ENCODE data around the gene KDM2A.
A peak's percentile ranks its signal among the peaks of the same experiment; 100 is the strongest.

The KDM2A gene

DNA sequence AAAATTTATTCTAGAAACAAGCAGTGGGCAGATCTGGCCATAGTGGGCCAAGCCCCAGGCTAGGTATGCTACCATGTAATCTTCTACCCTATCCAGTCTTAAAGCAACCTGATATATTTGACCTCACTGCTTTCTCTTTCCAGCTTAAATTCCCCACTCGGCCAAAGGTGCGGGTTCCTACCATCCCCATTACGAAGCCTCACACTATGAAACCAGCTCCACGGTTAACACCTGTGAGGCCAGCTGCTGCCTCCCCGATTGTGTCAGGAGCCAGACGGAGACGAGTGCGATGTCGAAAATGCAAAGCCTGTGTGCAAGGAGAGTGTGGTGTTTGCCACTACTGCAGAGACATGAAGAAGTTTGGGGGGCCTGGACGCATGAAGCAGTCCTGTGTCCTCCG, 126.0 kb downstream of the KDM2A start:
- H3K27me3 Mint-ChIP-seq (ENCODE audit: low read depth, poor library complexity), result no peaks in the 10 kb centered on the region
- H3K4me1 Mint-ChIP-seq, result peaks cover 28% of the 10 kb centered on the region
- DNase-seq, result no peak
- TF ChIP-seq CTCF (IDR thresholded peaks at IDR 0.05), result no peak
- H3K36me3 Mint-ChIP-seq (ENCODE audit: low read depth), result peaks cover 75% of the 10 kb centered on the region
- H3K4me3 Mint-ChIP-seq, result no peak overlapping the region
- H3K27ac Mint-ChIP-seq, result peak overlapping the region; percentile 47
- no peaks in the 10 kb centered on the region for H3K9me3 Mint-ChIP-seq

DNA sequence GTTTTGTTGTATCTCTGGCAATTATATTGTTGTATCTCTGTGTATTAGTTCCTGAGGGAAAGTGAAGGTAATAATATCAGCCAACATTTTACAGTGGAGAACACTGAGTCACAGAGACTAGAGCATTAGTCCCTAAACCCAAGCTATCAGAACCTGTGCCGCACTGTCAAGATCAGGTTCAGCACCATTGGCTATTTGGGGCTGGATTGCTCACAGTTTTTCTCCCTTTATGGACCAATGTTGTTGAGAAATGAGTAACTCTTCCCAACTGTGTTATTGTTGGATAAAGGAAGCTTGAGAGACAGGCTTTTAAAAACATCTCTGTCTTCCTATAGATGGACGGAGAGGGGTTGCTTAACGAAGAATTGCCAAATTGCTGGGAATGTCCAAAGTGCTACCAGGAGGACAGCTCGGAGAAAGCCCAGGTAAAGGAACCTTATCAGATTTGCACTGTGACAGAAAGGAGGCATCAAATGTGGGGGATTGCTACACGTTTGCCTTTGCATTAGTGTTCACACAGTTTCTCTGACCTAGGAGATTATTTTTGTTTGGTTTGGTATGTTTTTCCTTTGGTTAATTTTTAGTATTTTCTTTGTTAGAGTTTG, 129.0 kb downstream of the KDM2A start:
- peaks cover 2% of the 10 kb centered on the region for H3K4me1 Mint-ChIP-seq
- DNase-seq, result no peak
- H3K27me3 Mint-ChIP-seq (ENCODE audit: low read depth, poor library complexity), result no peaks in the 10 kb centered on the region
- H3K4me3 Mint-ChIP-seq, result no peak overlapping the region
- TF ChIP-seq CTCF (IDR thresholded peaks at IDR 0.05), result no peak
- H3K27ac Mint-ChIP-seq, result peak overlapping the region; percentile 65
- H3K9me3 Mint-ChIP-seq, result no peaks in the 10 kb centered on the region
- peaks cover 89% of the 10 kb centered on the region for H3K36me3 Mint-ChIP-seq (ENCODE audit: low read depth)

DNA sequence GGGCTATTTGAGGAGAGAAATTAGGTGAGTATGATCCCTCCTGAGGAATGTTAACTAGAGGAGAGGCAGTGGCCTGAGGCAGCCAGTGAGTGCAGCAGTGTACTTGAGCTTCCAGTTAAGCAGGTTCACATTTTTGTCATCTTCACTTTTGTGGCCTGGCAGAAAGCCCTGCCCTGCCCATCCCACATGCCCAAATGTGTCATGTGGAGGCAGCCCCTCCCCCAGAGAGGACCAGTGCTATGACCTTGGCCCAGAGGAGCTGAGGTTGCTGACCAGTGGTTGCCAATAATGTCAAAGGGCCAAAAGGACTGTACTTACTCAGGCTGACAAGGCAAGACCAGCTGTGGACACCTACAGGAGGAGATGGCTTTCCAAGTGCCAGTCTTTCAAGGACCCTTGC, 129.6 kb downstream of the KDM2A start:
- TF ChIP-seq CTCF (IDR thresholded peaks at IDR 0.05), result no peak
- Mint-ChIP-seq H3K36me3 (ENCODE audit: low read depth) (peaks cover 89% of the 10 kb centered on the region), H3K27ac (no peak overlapping the region), H3K27me3 (ENCODE audit: low read depth, poor library complexity) (no peaks in the 10 kb centered on the region), H3K9me3 (no peaks in the 10 kb centered on the region), H3K4me3 (no peak overlapping the region), H3K4me1 (no peaks in the 10 kb centered on the region)
- DNase-seq, result no peak

DNA sequence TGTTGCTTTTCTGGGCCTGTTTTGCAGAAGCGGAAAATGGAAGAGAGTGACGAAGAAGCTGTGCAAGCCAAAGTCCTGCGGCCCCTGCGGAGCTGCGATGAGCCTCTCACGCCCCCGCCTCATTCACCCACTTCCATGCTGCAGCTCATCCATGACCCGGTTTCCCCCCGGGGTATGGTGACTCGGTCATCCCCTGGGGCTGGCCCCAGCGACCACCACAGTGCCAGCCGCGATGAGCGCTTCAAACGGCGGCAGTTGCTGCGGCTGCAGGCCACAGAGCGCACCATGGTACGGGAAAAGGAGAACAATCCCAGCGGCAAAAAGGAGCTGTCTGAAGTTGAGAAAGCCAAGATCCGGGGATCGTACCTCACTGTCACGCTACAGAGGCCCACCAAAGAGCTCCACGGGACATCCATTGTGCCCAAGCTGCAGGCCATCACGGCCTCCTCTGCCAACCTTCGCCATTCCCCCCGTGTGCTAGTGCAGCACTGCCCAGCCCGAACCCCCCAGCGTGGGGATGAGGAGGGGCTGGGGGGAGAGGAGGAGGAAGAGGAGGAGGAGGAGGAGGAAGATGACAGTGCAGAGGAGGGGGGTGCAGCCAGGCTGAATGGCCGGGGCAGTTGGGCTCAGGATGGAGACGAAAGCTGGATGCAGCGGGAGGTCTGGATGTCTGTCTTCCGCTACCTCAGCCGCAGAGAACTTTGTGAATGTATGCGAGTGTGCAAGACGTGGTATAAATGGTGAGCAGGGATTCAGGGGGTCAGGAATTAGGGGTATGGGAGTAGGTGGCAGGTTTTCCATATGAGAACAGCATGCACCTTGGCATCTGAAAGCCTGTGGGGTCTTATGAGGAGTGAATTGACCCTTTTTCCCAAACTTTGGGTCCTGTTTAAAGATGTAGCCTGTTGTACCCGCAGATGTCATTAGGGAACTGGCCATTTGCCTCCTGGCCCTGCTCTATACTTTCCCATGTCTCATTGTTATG, 131.3 kb downstream of the KDM2A start:
- peak overlapping the region; percentile 85 for H3K27ac Mint-ChIP-seq
- no peaks in the 10 kb centered on the region for H3K9me3 Mint-ChIP-seq
- peaks cover 90% of the 10 kb centered on the region for H3K36me3 Mint-ChIP-seq (ENCODE audit: low read depth)
- DNase-seq, result no peak
- H3K27me3 Mint-ChIP-seq (ENCODE audit: low read depth, poor library complexity), result no peaks in the 10 kb centered on the region
- TF ChIP-seq CTCF (IDR thresholded peaks at IDR 0.05), result no peak
- no peak overlapping the region for H3K4me3 Mint-ChIP-seq
- H3K4me1 Mint-ChIP-seq, result no peaks in the 10 kb centered on the region

DNA sequence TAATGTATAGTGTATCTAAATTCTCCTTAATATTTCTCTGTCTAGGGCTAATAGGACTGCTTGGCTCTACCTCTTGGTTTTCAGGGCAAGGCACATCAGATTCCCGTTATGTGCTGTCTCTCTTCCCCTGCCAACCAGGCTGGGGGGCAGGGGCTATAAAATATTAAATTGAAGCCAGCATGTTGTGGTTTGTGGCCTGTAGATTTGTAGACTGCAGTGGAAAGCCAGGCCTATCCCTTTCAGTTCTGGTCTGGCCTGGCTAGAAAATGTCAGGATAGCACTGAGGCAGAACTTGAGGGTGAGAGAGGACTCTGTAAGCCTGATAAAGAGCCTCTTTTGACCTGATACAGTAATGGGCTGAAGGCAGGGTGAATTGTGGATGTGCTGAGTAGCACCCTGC, 132.8 kb downstream of the KDM2A start:
- no peak overlapping the region for H3K4me3 Mint-ChIP-seq
- no peaks in the 10 kb centered on the region for H3K27me3 Mint-ChIP-seq (ENCODE audit: low read depth, poor library complexity)
- H3K4me1 Mint-ChIP-seq, result no peaks in the 10 kb centered on the region
- TF ChIP-seq CTCF (IDR thresholded peaks at IDR 0.05), result no peak
- no peaks in the 10 kb centered on the region for H3K9me3 Mint-ChIP-seq
- peak overlapping the region; percentile 36 for H3K27ac Mint-ChIP-seq
- DNase-seq, result no peak
- peaks cover 85% of the 10 kb centered on the region for H3K36me3 Mint-ChIP-seq (ENCODE audit: low read depth)
